Measurements from ENCODE around the gene THSD4. TPM values are rescaled to one million over a fixed set of nuclear protein-coding genes. Genes with fewer than 3 reads are reported as not detected.

The THSD4 gene
- total RNA-seq, 1 donor from 2014 or later, result 1.4 TPM

- Mint-ChIP-seq H3K4me3 (no peak overlapping the region), H3K9me3 (peaks cover 4% of the 10 kb centered on the region), H3K4me1 (peaks cover 10% of the 10 kb centered on the region), H3K27me3 (ENCODE audit: low read depth) (no peaks in the 10 kb centered on the region), H3K36me3 (ENCODE audit: low read depth) (peaks cover 2% of the 10 kb centered on the region), H3K27ac (ENCODE audit: unreplicated experiment) (no peak overlapping the region)
- DNase-seq (ENCODE audit: low read depth, low spot score), result no peak
- TF ChIP-seq, protein P1, sequence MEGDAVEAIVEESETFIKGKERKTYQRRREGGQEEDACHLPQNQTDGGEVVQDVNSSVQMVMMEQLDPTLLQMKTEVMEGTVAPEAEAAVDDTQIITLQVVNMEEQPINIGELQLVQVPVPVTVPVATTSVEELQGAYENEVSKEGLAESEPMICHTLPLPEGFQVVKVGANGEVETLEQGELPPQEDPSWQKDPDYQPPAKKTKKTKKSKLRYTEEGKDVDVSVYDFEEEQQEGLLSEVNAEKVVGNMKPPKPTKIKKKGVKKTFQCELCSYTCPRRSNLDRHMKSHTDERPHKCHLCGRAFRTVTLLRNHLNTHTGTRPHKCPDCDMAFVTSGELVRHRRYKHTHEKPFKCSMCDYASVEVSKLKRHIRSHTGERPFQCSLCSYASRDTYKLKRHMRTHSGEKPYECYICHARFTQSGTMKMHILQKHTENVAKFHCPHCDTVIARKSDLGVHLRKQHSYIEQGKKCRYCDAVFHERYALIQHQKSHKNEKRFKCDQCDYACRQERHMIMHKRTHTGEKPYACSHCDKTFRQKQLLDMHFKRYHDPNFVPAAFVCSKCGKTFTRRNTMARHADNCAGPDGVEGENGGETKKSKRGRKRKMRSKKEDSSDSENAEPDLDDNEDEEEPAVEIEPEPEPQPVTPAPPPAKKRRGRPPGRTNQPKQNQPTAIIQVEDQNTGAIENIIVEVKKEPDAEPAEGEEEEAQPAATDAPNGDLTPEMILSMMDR (conservative IDR thresholded peaks at IDR 0.05), result no peak
Observed at GRCh38 chr15:71274448-71274798, 159.2 kb downstream of the THSD4 start.

GRCh38 chr15:71275098-71275497 is 159.8 kb downstream of the THSD4 start:
- Mint-ChIP-seq H3K4me1 (peaks cover 10% of the 10 kb centered on the region), H3K36me3 (ENCODE audit: low read depth) (no peaks in the 10 kb centered on the region), H3K27me3 (ENCODE audit: low read depth) (no peaks in the 10 kb centered on the region), H3K4me3 (no peak overlapping the region), H3K27ac (ENCODE audit: unreplicated experiment) (no peak overlapping the region), H3K9me3 (peaks cover 4% of the 10 kb centered on the region)
- TF ChIP-seq, protein P1 (conservative IDR thresholded peaks at IDR 0.05), result no peak
- DNase-seq (ENCODE audit: low read depth, low spot score), result no peak

DNA sequence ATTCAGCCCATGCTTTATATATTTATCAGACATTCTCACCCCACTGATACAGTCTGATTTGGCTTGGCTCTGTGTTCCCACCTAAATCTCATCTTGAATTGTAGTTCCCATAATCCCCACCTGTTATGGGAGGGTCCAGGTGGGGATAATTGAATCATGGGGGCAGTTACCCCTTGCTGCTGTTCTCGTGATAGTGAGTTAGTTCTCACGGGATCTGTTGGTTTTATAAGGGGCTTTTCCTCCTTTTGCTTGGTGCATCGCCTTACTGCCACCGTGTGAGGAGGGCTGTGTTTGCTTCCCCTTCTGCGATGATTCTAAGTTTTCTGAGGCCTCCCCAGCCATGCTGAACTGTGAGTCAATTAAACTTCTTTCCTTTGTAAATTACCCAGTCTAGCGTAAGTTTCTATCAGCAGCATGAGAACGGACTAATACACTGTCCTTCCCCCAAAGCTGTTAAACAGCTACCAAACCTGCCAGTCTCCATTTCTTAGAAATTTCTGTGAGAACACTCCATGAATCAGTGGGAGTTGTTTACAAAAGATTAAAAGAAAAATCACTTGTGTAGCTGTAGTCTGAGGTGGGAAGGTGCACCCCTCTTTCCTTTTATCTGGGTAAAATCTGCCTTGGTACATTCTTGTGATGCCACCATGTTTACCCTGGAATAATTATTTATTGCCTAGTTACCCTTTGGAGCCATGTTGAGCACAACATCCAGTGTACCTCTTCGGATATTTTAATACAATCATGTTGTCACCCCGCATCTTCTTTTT is 160.5 kb downstream of the THSD4 start:
- Mint-ChIP-seq H3K9me3 (no peaks in the 10 kb centered on the region), H3K27ac (ENCODE audit: unreplicated experiment) (no peak overlapping the region), H3K4me1 (peaks cover 10% of the 10 kb centered on the region), H3K36me3 (ENCODE audit: low read depth) (no peaks in the 10 kb centered on the region), H3K4me3 (no peak overlapping the region), H3K27me3 (ENCODE audit: low read depth) (no peaks in the 10 kb centered on the region)
- no peak for DNase-seq (ENCODE audit: low read depth, low spot score)
- TF ChIP-seq, protein P1 (conservative IDR thresholded peaks at IDR 0.05), result no peak

- DNase-seq (ENCODE audit: low read depth, low spot score), result no peak
- no peak overlapping the region for H3K4me3 Mint-ChIP-seq
- H3K9me3 Mint-ChIP-seq, result no peaks in the 10 kb centered on the region
- no peaks in the 10 kb centered on the region for H3K36me3 Mint-ChIP-seq (ENCODE audit: low read depth)
- H3K27ac Mint-ChIP-seq (ENCODE audit: unreplicated experiment), result no peak overlapping the region
- H3K27me3 Mint-ChIP-seq (ENCODE audit: low read depth), result no peaks in the 10 kb centered on the region
- H3K4me1 Mint-ChIP-seq, result peaks cover 10% of the 10 kb centered on the region
- TF ChIP-seq, protein P1 (conservative IDR thresholded peaks at IDR 0.05), result no peak
Observed at GRCh38 chr15:71276336-71276665, 161.0 kb downstream of the THSD4 start.

GRCh38 chr15:71278989-71279756 is 163.9 kb downstream of the THSD4 start:
- TF ChIP-seq, protein P1 (conservative IDR thresholded peaks at IDR 0.05), result no peak
- Mint-ChIP-seq H3K4me1 (peaks cover 10% of the 10 kb centered on the region), H3K27me3 (ENCODE audit: low read depth) (no peaks in the 10 kb centered on the region), H3K36me3 (ENCODE audit: low read depth) (no peaks in the 10 kb centered on the region), H3K27ac (ENCODE audit: unreplicated experiment) (no peak overlapping the region), H3K9me3 (no peaks in the 10 kb centered on the region), H3K4me3 (no peak overlapping the region)
- no peak for DNase-seq (ENCODE audit: low read depth, low spot score)
